Anterior cingulate cortex (tissue), 58 donors: Measurements from ENCODE around the gene WFDC1.
A peak's percentile ranks its signal among the peaks of the same experiment; 100 is the strongest.

Source experiments
- DNase-seq, 58 donors: peaks; one replicate each; lab custom pipeline; 2025; lab: John Stamatoyannopoulos, UW

Gene WFDC1

GRCh38 chr16:84271866-84272265 lies 22.8 kb upstream of the WFDC1 start:
- no peak for DNase-seq

- no peak for DNase-seq
Observed at GRCh38 chr16:84272740-84273320, 21.8 kb upstream of the WFDC1 start.

- no peak for DNase-seq
Observed at GRCh38 chr16:84274515-84274914, 20.2 kb upstream of the WFDC1 start.

GRCh38 chr16:84275585-84276151 lies 19.0 kb upstream of the WFDC1 start:
- no peak for DNase-seq

DNA sequence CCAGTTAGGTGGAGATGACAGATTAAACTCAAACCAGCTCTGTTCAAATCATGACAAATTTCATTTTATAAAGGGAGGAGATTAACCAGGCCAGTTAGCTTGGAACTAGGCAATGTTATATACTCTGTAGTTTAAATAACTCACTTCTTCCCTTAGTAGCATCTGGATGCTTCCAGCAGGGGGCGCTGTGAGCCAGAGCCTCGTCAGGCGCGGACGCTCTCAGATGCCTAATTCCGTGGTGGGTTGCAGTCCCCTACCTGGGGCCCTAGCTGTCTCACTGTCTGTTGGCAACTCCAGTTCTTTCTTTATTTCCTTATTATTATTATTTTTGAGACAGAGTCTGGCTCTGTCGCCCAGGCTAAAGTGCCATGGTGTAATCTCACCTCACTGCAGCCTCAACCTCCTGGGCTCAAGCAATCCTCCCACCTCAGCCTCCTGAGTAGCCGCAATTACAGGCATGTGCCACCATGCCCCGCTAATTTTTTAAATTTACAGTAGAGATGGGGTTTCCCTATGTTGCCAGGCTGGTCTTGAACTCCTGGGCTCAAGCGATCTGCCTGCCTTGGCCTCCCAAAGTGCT lies 17.3 kb upstream of the WFDC1 start:
- DNase-seq, result peak in 50 of 58 donors; percentile 5 to 88 (median 45)

DNA sequence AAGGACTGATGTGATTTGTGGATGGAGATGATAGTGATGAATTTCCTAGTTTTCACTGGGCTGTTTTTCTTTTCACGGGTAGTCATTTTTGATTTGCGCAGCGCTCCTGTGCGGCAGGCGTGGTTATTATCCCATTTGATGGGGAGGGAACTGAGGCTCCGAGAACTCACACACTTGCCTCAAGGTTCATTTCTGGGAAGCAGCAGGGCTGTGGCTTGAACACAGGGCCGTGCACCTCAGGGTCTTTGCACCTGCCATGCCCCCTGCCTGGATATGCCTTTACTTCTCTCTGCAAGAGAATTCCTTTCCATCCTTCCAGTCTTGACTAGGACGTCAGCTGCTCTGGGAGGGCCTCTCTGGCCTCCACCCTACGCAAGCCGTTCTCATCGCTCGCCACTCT lies 16.3 kb upstream of the WFDC1 start:
- DNase-seq, result no peak

GRCh38 chr16:84278968-84279367 lies 15.7 kb upstream of the WFDC1 start:
- peak in 40 of 58 donors; percentile 7 to 68 (median 34) for DNase-seq

DNA sequence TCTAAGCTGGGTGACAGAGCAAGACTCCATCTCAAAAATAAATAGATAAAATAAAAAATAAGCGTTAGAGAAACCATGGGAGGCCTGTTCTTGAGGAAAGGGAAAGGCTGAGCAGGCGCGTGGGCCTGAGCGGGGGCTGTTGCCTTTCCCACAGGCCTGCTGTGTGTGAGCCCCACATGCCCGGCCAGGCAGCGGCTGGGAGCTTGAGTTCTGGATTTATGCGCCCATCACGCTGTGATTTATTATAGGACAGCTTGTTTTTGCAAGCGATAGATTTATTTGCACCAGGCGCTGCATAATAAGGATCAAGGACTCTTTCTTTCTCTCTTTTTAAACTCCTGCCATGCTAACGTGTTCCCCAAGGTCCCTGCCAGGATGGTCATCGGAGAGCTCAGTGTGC lies 14.8 kb upstream of the WFDC1 start:
- no peak for DNase-seq

- DNase-seq, result no peak
Observed at GRCh38 chr16:84281074-84281473, 13.6 kb upstream of the WFDC1 start.

DNA sequence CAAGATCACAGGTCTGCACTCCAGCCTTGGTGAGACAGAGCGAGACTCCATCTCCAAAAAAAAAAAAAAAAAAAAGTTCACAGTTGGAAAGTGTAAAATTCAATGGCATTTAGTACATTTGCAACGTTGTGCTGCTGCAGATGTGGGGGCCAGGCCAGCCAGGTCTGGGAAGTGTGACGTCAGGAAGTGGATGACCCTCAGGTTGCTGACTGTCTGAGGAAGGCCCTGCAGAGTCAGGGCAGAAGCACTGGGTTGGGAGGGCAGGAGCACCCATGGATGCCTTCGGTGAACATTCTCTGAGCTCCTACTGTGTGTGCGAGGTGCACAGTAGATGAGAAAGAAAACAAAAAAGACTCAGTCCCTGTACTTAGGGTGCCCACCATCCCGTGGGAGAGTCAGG lies 12.1 kb upstream of the WFDC1 start:
- no peak for DNase-seq

DNA sequence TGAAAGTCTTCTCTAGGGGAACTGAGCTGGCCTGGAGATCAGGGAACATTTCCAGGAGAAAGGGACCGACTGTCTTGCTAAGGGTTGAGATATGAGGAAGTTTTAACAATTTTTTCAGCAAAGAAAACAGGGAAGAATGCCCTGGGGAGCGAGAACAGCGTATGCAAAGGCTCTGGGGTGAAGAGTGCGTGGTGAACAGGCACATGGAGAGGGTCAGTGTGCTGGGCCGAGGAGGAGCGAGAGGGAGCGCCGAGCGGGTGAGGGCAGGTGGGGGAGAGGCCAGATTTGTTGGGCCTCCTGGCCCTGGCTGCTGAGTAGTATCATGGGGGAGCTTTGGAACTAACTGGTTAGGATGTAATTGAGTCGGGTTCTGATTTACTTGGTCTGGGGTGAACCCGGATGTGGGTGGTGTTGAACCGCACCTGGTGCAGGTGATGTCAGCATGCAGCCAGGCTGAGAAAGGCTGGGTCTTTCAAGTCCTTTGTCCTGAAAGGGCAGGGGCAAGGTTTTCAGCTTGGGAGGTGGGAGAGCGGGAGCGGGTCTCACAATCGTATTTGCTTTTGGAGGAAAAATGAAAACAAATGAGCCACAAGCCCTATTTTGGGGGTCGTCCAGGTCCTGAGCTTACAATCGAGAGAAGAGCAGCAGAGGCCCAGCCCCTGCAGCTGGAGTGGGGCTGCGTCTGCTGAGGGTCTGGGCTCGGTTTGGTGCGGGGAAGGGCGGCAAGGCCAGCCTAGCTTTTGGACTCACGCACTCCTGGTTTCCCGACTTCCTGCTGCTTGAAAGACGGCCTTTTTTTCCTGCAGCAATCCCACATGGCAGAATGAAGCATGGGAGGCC lies 11.1 kb upstream of the WFDC1 start:
- DNase-seq, result no peak

DNA sequence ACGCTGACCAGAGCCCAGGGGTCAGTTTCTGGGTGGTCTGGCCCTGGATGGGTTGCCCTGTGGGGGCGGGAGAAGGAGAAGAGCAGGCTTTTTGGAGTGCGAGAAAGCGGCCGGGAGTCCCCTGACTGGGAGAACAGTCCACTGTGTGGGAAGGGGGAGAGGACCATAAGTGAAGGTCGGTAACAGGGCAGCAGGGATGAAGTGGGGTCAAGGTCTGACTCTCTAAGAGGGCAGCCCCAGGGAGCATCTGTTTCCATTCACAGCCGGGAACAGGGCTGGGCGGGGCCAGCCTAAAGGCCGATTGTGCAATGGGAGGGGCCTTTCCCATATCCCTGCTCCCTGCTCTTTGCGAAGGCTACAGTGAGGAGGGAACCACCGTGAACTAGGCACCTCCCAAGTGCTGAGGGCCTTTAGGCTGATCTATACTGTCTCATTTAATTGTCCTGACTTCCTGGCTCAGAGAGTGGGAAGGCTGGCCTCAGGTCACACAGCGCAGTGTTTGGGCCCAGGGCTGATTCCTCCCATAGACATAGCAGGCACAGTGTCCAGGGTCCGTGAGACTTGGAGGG lies 10.4 kb upstream of the WFDC1 start:
- no peak for DNase-seq

- no peak for DNase-seq
Observed at GRCh38 chr16:84286578-84287240, 8.0 kb upstream of the WFDC1 start.

DNA sequence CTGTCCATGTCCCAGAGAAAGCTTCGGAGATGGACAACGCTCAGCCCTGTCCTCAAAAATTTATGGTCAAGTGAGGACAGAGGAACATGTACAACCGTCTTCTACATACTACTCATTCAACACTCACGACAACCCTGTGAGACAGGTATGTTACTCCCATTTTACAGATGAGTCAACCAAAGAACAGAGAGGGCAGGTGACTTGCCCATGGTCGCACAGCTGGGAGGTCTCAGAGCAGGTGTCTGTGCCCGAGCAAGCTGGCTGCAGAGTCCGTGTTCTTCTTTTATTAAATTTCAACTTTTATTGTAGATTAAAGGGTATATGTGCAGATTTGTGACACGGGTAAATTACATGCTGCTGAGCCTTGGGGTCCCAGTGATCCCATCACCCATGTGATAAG lies 5.8 kb upstream of the WFDC1 start:
- no peak for DNase-seq

GRCh38 chr16:84291226-84291625 lies 3.5 kb upstream of the WFDC1 start:
- DNase-seq, result no peak

DNA sequence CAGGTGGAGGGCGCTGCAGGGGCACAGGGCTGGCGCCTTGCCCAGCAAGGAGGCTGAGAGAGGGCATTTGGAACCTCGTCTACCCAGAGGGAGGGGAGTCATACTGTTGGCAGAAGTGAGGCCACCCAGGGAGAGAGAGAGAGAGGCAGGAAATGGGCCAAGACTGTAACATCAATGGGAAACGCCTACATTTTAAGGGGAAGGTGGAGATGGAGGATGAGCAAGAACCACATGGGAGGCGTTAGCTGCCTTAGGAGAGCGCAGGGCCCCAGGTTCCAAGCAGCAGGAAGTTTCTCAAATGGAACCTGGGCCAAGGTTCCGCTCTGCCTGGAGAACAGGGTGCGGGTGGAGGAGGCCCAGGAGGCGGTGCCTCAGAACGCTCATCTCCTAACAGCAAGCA lies 2.7 kb upstream of the WFDC1 start:
- DNase-seq, result no peak

GRCh38 chr16:84293406-84293805 lies 1.3 kb upstream of the WFDC1 start:
- DNase-seq, result no peak

- peak in 1 of 58 donors; percentile 9 for DNase-seq
Observed at GRCh38 chr16:84294117-84294516, 561 bp upstream of the WFDC1 start.

- peak in 1 of 58 donors; percentile 51 for DNase-seq
Observed at GRCh38 chr16:84295203-84295860, 654 bp downstream of the WFDC1 start.

GRCh38 chr16:84298376-84298899 lies 3.8 kb downstream of the WFDC1 start:
- DNase-seq, result no peak
